Measurements from ENCODE around the gene TPH2. TPM values are rescaled to one million over a fixed set of nuclear protein-coding genes. Genes with fewer than 3 reads are reported as not detected.

TPH2 gene
- total RNA-seq, 1 donor from 2014 or later, result not detected

DNA sequence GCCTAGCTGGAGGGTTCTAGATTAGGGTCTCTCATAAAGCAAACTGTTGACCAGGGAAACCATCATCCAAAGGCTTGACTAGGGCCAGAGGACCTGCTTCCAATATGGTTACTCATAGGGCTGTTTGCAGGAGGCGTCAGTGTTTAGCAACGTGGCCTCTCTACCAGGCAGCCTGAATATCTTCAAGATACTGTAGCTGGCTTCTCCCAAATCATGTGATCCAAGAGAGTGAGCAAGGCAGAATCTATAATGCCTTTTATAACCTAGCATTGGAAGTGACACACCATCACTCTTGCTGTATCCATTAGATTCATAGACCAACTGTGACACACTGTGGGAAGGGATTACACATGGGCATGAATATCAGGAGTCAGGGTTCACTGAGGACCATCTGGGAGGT, 17.3 kb downstream of the TPH2 start:
- H3K4me3 ChIP-seq (ENCODE audit: low read depth, low read length), result no peak overlapping the region
- no peak for DNase-seq (ENCODE audit: low read depth)
- TF ChIP-seq, protein P1, sequence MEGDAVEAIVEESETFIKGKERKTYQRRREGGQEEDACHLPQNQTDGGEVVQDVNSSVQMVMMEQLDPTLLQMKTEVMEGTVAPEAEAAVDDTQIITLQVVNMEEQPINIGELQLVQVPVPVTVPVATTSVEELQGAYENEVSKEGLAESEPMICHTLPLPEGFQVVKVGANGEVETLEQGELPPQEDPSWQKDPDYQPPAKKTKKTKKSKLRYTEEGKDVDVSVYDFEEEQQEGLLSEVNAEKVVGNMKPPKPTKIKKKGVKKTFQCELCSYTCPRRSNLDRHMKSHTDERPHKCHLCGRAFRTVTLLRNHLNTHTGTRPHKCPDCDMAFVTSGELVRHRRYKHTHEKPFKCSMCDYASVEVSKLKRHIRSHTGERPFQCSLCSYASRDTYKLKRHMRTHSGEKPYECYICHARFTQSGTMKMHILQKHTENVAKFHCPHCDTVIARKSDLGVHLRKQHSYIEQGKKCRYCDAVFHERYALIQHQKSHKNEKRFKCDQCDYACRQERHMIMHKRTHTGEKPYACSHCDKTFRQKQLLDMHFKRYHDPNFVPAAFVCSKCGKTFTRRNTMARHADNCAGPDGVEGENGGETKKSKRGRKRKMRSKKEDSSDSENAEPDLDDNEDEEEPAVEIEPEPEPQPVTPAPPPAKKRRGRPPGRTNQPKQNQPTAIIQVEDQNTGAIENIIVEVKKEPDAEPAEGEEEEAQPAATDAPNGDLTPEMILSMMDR (conservative IDR thresholded peaks at IDR 0.05; ENCODE audit: low read depth, low read length), result no peak

DNA sequence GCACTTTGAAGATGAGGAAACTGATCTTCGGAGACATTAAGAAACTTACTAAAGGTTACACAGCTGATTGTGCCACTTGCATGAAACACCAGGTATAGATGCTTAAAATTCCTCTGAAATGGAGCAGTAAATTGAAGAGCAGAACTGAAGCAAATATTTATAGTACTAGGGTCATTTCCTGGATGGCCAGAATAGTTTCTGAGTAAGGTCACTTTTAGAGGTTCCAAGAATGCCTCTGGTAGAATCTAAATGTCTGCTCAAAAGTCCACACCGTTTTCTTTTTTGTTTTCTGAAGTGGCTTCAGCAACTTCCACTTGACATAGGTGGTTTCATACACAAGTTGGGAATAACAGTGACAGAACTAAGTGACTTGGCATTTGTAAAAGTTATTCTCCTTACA, 19.4 kb downstream of the TPH2 start:
- no peak for DNase-seq (ENCODE audit: low read depth)
- TF ChIP-seq, protein P1 (conservative IDR thresholded peaks at IDR 0.05; ENCODE audit: low read depth, low read length), result no peak
- no peak overlapping the region for H3K4me3 ChIP-seq (ENCODE audit: low read depth, low read length)

DNA sequence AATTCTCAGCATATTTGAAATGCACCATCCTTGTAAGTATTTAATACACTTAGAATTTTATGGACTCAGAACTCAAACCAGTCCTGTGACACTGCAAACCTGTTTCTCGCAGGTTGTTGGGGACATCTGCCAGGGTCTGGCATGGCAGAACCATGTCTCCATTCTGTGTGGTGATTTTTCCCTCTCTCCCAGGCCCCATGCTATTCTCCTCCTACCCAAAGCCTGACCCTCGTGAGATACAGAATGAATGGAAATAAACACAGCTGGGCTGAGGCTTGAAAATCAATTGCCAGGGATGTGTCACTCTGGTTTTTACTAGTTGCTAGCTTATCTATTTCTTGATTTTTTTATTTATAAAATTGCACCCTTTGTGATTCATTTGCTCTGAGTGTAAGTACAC, 19.8 kb downstream of the TPH2 start:
- DNase-seq (ENCODE audit: low read depth), result no peak
- no peak overlapping the region for H3K4me3 ChIP-seq (ENCODE audit: low read depth, low read length)
- TF ChIP-seq, protein P1 (conservative IDR thresholded peaks at IDR 0.05; ENCODE audit: low read depth, low read length), result no peak

DNA sequence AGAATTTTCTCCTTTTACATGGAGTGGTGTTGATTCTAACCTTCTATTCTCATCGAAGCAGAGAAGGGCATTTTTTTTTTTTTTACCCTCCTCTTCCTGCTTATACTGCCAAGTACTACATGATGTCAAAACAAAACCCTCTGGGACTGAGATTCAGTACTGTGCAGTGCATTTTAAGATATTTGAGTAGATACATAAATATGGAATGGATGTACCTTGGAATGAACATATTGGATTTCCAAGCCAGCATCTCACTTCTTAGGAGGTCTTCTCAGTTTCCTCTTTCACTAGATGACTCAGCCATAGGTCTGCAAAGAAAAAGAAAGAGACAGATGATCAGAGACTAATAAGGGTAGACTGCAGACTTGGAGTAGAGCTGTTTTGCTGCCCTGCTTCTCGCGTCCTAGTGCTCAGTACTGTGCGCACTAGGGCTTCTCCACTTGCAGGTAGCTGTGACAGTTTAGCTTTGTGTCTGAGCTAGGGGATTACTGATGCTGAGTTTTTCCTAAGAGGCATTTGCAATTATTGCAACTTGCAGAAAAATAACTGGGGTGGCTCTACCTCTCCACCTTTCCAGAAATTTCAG, 20.4 kb downstream of the TPH2 start:
- DNase-seq (ENCODE audit: low read depth), result no peak
- TF ChIP-seq, protein P1 (conservative IDR thresholded peaks at IDR 0.05; ENCODE audit: low read depth, low read length), result no peak
- no peak overlapping the region for H3K4me3 ChIP-seq (ENCODE audit: low read depth, low read length)

DNA sequence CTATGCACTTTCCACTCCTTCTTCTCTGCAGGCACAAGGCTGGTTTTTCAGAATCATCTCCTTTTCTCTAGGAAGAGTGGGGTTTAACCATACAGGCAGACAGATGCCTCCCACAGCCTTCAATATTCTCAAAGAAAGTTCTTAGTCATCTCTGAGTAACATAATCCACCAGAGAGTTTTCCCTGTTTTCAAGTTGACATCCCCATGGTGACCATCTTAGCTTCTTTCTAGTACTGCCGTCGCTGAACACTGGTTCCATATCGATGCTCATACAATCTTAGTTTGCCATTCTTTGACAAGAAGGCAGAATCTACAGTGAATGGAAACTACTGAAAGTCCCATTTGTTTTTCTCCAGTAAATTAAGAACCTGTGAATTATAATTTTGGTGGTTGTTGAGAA, 28.6 kb downstream of the TPH2 start:
- no peak for DNase-seq (ENCODE audit: low read depth)
- TF ChIP-seq, protein P1 (conservative IDR thresholded peaks at IDR 0.05; ENCODE audit: low read depth, low read length), result no peak

DNA sequence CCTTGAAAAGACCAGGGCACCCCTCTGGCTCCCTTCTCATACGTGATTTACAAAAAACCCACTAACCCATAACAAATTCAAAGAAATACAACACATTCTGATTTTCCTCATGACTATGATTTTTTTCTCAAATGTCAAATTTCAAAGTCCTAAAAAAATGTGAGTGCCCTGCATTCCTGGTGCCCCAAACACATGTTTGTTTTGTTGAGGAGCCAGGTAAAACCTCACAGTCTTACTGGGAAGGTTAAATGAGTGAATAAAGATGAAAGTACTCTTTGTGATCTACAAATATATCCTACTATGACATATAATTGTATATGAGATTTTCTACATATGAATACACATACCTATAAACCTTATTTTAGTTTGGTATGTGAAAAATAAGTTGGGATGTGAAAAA, 30.7 kb downstream of the TPH2 start:
- TF ChIP-seq, protein P1 (conservative IDR thresholded peaks at IDR 0.05; ENCODE audit: low read depth, low read length), result no peak
- no peak overlapping the region for H3K4me3 ChIP-seq (ENCODE audit: low read depth, low read length)
- no peak for DNase-seq (ENCODE audit: low read depth)

More for the DNA sequence above, 28.6 kb downstream of the TPH2 start:
- no peak overlapping the region for H3K4me3 ChIP-seq (ENCODE audit: low read depth, low read length)

DNA sequence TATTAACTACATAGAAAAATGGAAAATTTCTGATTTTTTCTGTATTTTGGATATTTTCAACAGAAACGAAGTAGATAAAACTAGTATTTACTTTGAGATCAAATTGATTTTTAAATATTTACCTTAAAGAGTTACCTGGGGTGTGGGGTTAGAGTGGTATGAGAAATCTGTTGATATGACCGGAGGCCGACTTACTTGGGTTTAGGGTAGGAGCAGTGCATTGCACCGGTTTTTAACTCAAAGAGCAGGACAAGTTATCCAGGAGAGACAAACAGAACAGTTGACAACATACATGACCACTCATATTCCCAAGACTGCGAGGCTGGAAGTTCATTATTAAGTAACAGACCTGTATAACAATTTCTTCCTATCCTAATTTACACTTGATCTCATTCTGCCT, 31.4 kb downstream of the TPH2 start:
- H3K4me3 ChIP-seq (ENCODE audit: low read depth, low read length), result no peak overlapping the region
- TF ChIP-seq, protein P1 (conservative IDR thresholded peaks at IDR 0.05; ENCODE audit: low read depth, low read length), result no peak
- no peak for DNase-seq (ENCODE audit: low read depth)
